GM19324 (cell line): ENCODE measurements around the gene GH1.
"Not testable (repeated sequence)": the region's sequence is repeated elsewhere in the genome, so short reads cannot be mapped to it uniquely, and the experiment has no call there.

Experiments used
- ATAC-seq: cut with Tn5 transposase; IDR thresholded peaks from one replicate; pipeline ENCODE4 v1.9.1; 2021; ENCODE audit warnings: mild to moderate bottlenecking, moderate library complexity; ENCODE audit not compliant: unreplicated experiment, low FRiP score

GH1 gene

DNA sequence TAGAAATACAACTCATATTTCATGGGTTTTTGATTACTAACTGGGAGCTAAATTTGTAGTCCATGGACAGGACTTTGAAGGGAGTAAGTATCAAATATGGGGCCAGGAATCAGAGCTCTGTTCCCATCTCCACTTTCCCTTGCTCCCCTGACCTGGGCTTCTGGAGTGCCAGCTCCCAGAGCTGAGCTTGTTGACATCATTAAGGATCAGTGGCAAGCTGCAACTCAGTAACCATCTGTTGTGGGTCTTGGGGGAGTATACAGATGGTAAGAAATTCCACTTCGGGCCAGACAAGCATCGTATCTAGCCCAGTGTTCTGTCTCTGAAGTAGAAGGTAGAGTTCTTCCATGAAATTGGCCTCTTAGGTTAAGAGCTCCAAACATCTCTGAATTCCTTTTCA is 16.7 kb downstream of the GH1 start:
- not testable (repeated sequence) for ATAC-seq

DNA sequence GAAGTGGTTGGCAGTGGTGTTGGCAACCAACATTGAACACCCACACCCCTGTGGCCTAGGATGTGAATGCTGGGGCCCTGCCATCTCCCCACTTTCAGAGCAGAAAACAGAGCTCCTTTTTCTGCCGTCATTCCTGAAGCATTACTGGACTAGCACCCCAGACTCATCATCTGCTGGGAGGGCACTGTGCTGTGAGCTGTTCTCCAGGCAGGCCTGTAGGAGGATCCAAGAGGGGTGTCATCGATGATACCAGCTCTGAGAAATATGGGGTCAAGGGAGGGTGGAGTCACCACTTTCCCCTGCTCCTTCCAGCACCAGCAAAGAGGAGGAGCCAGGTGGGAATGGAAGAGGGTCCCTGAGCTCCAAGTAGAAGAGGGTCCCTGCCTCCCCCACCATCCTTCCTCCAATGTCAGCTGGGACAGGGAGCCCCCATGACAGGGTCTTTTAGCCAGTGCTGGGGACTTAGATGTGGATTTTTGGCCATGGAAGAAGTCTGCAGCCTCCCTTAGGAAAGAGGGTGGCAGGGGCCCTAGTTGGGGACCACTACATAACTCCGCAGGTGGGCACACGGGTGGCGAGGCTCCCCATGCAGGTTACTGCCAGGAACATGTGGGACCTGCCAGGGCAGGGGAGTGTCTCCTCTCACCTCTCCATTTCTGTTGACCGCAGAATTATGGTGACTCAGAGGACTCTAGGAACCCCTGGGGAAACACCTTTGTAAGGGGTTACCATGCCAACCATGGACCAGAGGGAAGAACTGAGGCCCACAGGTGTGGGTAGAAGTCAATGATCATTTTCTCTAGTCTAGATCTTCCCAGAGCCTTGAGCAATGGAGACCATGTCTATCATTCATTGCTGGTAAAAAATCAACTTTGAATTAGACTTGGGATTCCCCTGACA is 19.5 kb downstream of the GH1 start:
- not testable (repeated sequence) for ATAC-seq

DNA sequence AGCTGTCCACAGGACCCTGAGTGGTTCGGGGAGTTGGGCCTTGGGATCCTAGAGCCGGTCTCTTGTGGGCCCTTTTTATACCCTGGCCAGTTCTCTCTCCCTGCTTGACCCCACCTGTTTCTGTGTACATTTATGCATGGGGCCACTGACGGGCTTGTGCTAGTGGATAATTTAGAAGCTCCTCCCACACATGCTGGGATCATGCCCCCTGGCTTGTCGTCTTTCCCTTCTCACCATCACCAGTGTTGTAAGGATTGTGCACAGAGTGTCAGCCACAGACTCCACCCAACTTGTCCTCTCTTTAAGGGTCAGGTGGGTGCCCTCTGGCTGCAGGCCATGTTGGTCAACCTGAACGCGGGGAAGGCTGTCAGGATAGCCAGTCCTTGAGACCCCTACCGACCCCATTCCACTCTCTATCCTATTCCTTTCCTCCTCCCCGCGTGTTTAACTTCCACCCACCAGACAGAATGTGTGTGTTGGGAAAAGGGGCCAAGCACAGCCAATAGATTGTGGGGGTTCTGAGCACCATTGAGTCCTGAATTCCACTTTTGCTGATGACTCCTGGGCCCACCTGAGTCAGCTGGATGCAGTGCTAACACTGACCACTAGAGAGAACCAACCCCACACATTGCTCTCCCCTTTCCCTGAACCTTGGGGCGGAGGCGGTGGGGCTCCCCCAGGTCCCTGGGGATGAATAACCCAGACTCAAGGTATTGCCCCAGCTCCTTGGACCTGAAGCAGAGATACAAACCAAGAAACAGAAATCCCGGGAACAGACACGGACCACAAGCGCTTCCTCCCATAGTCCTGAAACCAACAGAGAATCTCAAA is 21.9 kb downstream of the GH1 start, which contains the start of gene CSH1:
Gene CSH1, minus strand, starts transcription at position 51 of the 831 bp plus-strand sequence. CDS start 63 bp downstream, outside the sequence.
- not testable (repeated sequence) for ATAC-seq

DNA sequence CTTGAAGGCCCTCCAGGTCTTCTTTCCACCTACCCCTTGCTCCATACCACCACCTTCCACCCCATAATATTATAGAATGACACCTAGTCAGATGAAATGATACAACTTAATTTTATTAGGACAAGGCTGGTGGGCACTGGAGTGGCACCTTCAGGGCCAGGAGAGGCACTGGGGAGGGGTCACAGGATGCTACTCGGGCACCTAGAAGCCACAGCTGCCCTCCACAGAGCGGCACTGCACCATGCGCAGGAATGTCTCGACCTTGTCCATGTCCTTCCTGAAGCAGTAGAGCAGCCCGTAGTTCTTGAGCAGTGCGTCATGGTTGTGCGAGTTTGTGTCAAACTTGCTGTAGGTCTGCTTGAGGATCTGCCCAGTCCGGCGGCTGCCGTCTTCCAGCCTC is 23.8 kb downstream of the GH1 start:
- not testable (repeated sequence) for ATAC-seq

DNA sequence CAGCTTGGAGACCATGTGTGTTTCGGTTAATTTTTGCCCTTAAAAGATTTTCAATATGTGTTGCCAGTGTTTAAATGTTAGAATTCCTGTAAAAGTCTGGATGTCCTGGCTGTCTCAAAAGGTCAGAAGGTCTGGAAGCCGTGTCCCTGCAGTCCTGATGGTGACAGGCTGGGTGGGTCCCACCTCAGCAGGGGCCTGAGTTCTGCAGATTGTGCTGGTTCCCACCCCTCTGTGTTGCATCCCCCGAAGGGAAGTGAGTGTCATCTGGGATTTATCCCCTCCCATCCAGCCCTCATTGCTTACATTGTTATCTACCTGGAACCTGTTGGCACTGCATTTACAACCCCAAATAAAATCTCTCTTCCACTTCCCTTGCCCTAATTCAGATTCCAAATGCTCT is 24.6 kb downstream of the GH1 start:
- ATAC-seq: not testable (repeated sequence)

DNA sequence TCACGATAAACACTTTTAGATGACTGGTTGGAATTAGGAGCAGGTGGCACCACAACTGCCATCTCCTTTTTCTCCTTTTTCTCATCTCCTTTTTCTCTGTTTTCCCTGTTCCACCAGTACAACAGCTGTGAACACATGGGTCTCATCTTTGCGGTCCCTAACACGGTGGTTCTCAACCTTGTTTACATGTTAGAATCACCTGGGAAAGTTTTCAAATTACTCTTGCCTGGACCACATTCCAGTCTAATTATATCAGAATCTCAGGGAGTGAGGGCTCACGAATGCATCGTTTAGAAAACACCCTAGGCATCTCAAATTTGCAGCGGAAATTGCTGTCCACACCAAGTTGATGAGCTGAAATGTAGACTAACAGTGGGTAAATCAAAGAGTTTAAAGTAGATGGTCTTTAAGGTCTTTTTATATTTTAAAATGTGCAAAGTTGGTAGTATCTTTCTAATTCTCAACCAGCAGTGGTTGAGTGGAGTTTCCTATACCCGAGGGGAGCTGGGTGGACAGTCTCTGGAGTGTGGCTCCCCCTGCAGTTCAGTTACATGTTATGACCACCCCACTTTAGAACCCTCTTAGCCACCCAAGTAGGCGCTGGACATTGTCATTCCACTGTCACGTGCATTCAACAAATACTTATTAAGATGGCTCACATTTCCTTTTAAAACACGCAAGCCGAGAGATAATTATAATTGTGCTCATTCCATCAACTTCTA is 26.2 kb downstream of the GH1 start:
- not testable (repeated sequence) for ATAC-seq

DNA sequence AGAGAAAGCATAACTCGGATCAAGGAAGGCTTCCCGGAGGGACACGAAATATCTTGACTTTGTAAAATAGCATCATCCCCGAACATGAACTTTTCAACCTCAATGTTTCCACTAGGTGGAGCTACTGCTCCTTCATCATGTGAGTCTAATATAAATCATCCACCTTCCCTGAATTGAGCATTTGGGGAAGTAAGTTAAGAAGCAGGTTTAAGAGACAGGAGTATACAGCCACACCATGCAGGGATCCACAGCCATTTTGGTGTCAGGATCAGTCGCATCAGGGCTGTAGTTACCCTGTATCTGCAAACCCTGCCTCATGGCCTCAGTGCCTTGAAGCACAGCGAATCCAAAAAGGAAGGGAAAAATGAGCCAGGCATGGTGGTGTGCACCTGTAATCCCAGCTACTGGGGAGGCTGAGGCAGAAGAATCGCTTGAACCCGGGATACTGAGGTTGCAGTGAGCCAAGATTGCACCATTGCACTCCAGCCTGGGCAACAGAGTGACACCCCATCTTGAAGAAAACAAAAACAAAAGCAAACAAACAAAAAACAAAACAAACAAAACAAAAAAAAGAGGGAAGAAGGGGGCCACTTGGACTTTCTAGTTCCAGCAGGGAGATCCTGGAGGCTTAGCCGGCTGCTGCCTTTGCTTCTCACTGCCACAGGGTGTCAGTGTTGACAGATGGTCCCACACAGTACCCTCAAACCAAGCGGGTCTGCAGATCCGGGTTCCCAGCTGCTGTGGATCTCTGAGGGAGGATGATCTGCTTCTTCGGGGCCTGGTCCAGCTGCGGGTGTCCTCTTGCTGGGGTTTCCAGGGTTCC is 29.4 kb downstream of the GH1 start:
- ATAC-seq: not testable (repeated sequence)

DNA sequence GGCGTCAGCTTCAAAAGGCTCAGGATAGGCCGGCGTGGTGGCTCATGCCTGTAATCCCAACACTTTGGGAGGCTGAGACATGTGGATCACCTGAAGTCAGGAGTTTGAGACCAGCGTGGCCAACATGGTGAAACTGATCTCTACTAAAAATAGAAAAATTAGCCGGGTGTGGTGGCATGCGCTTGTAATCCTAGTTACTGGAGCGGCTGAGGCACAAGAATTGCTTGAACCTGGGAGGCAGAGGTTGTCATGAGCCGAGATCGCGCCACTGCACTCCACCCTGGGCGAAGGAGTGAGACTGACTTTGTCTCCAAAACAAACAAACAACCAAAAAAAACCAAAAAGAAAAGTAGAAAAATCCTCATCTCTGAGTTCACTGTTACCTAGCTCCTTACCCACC is 33.5 kb downstream of the GH1 start:
- ATAC-seq: not testable (repeated sequence)

DNA sequence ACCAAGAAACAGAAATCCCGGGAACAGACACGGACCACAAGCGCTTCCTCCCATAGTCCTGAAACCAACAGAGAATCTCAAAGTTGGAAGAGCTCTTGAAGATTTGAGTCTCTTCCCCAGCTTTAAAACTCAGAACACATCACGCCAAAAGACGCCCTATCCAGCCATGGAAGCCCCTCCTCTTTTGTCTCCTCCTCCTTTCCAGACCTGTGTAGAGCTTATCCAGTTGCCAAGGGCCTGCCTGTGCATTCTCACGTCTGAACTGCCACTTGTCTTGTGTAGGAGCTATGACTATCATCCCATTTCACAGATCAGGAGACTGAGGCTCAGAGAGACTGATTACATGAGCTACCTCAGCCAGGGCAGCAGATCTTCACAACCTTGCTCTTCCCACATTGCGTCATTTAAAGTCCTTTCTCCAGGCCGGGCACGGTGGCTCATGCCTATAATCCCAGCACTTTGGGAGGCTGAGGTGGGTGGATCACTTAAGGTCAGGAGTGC is 36.0 kb downstream of the GH1 start:
- ATAC-seq: not testable (repeated sequence)

DNA sequence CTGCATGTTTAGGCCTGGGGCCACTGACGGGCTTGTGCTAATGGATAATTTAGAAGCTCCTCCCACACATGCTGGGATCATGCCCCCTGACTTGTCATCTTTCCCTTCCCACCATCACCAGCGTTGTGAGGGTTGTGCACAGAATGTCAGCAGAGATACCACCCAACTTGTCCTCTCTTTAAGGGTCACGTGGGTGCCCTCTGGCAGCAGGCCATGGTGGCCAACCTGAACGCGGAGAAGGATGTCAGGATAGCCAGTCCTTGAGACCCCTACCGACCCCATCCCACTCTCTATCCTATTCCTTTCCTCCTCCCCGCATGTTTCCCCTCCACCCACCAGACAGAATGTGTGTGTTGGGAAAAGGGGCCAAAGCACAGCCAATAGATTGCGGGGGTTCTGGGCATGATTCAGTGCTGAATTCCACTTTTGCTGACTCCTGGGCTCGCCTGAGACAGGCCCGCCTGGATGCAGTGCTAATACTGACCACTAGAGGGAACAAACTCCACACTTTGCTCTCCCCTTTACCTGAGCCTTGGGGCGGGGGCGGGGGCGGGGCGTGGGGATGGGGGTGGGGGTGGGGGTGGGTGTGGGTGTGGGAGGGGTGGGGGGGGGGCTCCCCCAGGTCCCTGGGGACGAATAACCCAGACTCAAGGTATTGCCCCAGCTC is 36.6 kb downstream of the GH1 start, which contains the start of gene GH2:
Gene GH2, minus strand, starts transcription at position 10 of the 667 bp plus-strand sequence. CDS start 143 bp downstream, outside the sequence.
- no peak for ATAC-seq

DNA sequence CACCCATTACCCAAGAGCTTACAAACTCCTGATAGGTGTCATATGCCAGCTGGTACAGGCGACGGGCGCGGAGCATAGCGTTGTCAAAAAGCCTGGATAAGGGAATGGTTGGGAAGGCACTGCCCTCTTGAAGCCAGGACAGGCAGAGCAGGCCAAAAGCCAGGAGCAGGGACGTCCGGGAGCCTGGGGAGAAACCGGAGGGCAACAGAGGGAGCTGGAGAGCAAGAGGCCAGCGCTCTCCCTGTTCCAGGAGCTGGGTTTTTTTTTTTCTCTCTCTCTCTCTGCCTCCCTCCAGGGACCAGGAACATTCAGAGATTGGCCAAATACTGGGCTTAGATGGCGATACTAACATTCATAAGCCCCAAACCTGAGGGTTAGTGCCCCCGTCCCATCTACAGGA is 37.3 kb downstream of the GH1 start:
- not testable (repeated sequence) for ATAC-seq

DNA sequence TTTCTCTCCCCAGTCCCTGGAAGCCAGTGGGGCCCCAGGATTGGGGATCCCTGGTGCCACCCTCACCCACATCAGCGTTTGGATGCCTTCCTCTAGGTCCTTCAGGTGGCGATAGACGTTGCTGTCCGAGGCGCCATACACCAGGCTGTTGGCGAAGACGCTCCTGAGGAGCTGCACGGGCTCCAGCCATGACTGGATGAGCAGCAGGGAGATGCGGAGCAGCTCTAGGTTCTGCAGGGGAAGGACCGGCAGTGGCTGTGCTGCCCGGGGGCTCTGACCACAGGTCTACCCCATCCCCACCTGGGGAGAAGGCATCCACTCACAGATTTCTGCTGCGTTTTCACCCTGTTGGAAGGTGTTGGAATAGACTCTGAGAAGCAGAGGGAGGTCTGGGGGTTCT is 37.9 kb downstream of the GH1 start:
- no peak for ATAC-seq

DNA sequence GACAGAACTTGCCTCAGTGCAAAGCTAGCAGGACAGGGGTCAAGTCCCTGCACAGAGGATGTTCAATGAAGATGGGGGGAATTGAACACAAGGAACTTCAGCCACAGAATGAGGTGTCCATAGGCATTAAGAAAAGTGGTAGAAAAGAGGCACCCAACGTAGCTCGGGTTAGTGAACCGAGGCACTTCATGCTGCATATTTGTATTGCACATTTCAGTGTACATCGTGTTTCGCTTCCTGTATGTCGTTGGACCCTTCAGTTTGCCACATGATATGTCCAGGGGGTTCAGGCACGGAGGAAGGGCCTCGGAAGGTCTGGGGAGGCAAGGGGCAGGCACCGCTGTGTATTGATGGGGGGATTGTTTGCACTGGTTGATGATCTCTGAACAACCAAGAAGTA is 40.2 kb downstream of the GH1 start:
- not testable (repeated sequence) for ATAC-seq

DNA sequence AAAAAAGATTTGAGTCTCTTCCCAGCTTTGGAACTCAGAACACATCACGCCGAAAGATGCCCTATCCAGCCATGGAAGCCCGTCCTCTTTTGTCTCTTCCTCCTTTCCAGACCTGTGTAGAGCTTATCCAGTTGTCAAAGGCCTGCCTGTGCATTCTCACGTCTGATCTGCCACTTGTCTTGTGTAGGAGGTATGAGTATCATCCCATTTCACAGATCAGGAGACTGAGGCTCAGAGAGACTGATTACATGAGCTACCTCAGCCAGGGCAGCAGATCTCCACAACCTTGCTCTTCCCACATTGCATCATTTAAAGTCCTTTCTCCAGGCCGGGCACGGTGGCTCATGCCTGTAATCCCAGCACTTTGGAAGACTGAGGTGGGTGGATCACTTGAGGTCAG is 43.9 kb downstream of the GH1 start:
- ATAC-seq: not testable (repeated sequence)

DNA sequence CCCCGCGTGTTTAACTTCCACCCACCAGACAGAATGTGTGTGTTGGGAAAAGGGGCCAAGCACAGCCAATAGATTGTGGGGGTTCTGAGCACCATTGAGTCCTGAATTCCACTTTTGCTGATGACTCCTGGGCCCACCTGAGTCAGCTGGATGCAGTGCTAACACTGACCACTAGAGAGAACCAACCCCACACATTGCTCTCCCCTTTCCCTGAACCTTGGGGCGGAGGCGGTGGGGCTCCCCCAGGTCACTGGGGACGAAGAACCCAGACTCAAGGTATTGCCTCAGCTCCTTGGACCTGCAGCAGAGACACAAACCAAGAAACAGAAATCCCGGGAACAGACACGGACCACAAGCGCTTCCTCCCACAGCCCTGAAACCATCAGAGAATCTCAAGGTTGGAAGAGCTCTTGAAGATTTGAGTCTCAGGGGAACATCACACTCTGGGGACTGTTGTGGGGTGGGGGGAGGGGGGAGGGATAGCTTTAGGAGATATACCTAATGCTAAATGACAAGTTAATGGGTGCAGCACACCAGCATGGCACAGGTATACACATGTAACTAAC is 44.5 kb downstream of the GH1 start:
- not testable (repeated sequence) for ATAC-seq

DNA sequence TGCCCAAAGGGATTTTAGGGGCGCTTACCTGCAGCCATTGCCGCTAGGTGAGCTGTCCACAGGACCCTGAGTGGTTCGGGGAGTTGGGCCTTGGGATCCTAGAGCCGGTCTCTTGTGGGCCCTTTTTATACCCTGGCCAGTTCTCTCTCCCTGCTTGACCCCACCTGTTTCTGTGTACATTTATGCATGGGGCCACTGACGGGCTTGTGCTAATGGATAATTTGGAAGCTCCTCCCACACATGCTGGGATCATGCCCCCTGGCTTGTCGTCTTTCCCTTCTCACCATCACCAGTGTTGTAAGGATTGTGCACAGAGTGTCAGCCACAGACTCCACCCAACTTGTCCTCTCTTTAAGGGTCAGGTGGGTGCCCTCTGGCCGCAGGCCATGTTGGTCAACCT is 45.1 kb downstream of the GH1 start, which contains the start of gene CSH2:
Gene CSH2, minus strand, starts transcription at position 101 of the 400 bp plus-strand sequence. Its CDS starts 63 bp downstream, at position 38.
- ATAC-seq: not testable (repeated sequence)

DNA sequence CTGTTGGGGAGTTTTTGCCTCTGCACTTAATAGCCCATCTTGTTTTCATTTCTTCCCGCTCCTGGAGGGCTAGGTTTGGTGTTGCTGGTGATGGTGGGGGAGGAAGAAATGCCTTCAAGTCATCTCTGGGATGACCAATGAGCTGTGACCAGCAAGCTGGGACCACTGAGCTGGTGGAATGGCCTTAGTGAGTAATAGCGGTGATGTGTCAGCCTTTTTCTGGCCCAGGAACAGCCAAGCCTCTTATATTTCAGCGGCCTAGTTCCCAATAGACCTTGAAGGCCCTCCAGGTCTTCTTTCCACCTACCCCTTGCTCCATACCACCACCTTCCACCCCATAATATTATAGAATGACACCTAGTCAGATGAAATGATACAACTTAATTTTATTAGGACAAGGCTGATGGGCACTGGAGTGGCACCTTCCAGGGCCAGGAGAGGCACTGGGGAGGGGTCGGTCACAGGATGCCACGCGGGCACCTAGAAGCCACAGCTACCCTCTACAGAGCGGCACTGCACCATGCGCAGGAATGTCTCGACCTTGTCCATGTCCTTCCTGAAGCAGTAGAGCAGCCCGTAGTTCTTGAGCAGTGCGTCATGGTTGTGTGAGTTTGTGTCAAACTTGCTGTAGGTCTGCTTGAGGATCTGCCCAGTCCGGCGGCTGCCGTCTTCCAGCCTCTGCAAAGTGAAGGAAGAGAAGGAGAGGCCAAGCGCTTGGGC is 46.8 kb downstream of the GH1 start:
- not testable (repeated sequence) for ATAC-seq

DNA sequence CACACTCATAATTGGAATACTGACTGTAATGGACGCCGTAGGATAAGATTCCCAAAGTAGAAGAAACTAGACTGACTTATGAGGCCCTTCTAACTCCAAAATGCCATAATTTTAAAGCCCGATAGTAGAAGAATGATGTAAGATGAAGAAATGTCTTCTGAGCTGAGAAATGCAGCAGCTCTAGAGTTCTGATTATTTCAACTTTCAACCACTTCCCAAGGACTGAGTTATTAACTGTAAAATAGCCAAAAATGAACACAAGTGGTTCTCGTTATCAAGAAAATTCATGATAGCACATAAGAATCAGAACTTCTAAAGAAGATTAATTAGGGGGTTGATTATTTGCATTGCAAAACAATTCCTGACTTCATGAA is 48.4 kb downstream of the GH1 start:
- not testable (repeated sequence) for ATAC-seq
